GM18867 (cell line): ENCODE measurements around the gene DIO3.

Source experiments
- ATAC-seq: cut with Tn5 transposase; IDR thresholded peaks from one replicate; pipeline ENCODE4 v1.9.1; 2021; ENCODE audit warnings: mild to moderate bottlenecking, moderate library complexity; ENCODE audit not compliant: unreplicated experiment

The DIO3 gene

GRCh38 chr14:101579372-101580080, 18.2 kb downstream of the DIO3 start:
- no peak for ATAC-seq

GRCh38 chr14:101581806-101582205, 20.5 kb downstream of the DIO3 start:
- ATAC-seq, result no peak

- ATAC-seq, result no peak
Observed at GRCh38 chr14:101582294-101582693, 21.0 kb downstream of the DIO3 start.

GRCh38 chr14:101583006-101583714, 21.9 kb downstream of the DIO3 start:
- ATAC-seq, result no peak

- no peak for ATAC-seq
Observed at GRCh38 chr14:101583715-101584054, 22.4 kb downstream of the DIO3 start.

- ATAC-seq, result no peak
Observed at GRCh38 chr14:101584055-101584859, 23.0 kb downstream of the DIO3 start.

- no peak for ATAC-seq
Observed at GRCh38 chr14:101585211-101585610, 23.9 kb downstream of the DIO3 start.

- no peak for ATAC-seq
Observed at GRCh38 chr14:101586531-101587430, 25.5 kb downstream of the DIO3 start.

GRCh38 chr14:101587441-101587911, 26.2 kb downstream of the DIO3 start:
- no peak for ATAC-seq

- ATAC-seq, result no peak
Observed at GRCh38 chr14:101588286-101588975, 27.1 kb downstream of the DIO3 start.

GRCh38 chr14:101588990-101589389, 27.7 kb downstream of the DIO3 start:
- ATAC-seq, result no peak

GRCh38 chr14:101589486-101590015, 28.3 kb downstream of the DIO3 start:
- ATAC-seq, result no peak

GRCh38 chr14:101590062-101590461, 28.8 kb downstream of the DIO3 start:
- ATAC-seq, result no peak

- no peak for ATAC-seq
Observed at GRCh38 chr14:101590616-101591015, 29.3 kb downstream of the DIO3 start.

- ATAC-seq, result no peak
Observed at GRCh38 chr14:101591121-101591520, 29.8 kb downstream of the DIO3 start.

GRCh38 chr14:101591582-101591981, 30.3 kb downstream of the DIO3 start:
- no peak for ATAC-seq

GRCh38 chr14:101593411-101594238, 32.3 kb downstream of the DIO3 start:
- no peak for ATAC-seq

- ATAC-seq, result no peak
Observed at GRCh38 chr14:101594511-101595148, 33.3 kb downstream of the DIO3 start.
